Activated CD8-positive, alpha-beta memory T cell treated with anti-CD3 and anti-CD28 coated beads for 48 hours (primary cell): Measurements from ENCODE around the gene MAD1L1.

Experiments used
- DNase-seq, 3 experiments: peaks; one replicate each; pipeline ENCODE4 v3.0.0-alpha.2; 2020; ENCODE audit warnings: low read depth in 2 of 3, low spot score in 2 of 3

Gene MAD1L1

DNA sequence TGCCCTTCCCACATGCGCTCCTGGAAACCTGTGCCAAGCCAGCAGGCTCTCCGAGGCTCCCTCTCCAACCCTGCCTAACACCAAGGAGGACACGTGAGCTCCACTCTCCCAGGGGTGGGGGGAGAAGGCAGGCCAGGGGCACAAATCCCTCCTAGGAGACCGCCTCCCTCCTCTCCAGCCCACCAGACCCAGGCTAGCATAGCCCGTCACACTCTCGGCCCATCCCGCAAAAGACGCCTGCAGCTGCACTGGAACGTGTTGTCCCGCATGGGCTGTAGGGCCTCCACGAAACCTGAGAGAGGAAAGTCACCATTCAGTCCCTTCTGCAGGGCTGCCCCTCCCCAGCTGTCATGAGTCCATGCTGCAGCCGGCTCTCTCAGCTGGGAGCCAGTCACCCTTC, 126.3 kb downstream of the MAD1L1 start:
- no peak for DNase-seq

DNA sequence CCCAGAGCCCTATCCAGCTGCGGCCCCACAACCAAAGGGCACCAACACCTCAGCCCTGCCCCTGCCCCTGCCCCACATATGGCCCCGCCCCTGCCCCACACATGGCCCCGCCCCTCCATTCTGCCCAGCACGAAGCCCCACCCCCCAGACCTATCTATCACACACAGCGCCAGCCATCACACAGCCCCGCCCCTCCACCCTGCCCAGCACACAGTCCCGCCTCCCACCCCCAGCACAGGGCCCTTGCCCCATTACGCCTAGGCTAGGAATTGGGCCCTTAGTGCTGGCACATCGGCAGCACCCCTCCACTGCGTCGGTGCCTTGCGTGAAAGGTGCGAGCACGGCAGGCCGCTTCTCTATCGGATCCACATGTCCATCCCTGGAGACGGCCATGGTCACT, 126.8 kb downstream of the MAD1L1 start:
- DNase-seq = no peak

DNA sequence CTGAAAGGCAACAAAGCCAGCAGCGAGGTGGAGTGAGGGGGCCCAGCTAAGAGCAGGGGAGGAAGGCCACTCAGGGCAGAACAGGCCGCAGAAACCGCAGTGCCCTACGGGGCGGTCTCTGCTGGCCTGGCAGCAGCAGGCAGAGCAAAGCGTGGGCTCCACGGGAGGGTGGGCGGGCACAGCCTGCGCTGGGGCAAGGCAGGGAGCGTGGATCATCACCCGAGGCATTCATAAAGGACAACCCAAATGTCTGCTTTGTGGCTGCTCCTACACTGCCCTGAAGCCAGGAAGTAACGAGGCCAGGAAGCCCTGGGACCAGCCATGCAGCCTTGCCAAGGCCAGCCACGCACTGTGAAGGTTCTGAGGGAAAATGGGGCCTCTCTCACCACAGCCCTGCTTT, 127.5 kb downstream of the MAD1L1 start:
- no peak for DNase-seq

DNA sequence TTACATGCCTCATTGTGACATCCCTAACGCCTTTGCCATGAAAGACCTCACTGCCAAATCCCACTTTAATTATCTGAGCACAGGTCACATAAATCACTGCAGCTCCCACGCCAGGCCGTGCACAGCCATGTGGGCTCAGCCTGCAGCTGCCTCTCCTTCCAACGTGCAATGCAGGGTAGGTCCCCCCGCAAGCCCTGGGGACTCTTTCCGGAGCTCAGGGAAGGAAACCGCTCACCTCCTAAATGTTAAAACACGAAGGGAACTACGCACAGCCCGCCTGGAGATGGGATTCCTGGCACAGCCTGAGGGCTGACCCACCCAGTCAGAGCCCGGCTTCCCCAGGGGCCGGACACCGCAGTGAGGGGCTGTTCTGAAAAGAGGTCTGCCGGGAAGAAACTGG, 128.0 kb downstream of the MAD1L1 start:
- no peak for DNase-seq

DNA sequence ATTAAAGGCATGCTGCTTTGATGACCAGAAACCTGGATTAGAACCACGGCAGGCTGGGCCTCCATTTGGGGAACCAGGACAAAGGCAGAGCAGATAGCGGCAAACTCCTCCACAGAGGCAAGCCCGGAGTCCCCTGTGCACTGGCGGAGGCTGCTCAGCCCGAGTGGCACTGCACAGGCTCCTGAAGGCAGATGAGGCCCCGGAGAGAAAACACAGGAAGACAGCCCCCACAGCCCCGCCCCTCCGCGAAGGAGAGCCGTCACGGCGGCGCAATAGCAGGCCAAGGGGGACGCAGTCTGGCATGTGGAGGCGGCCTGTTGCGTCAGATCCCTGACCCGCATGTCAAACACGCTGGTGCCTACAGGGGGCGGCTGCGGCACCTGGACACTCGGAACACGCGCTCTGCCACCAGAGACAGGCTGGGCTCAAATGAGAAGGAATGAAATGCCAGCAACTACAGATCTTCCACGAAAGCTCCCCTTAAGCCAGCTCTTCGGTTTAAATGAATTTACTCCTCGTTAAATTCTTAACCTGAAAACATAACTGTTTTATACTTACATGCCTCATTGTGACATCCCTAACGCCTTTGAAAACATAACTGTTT, 128.5 kb downstream of the MAD1L1 start:
- DNase-seq = peak; percentile 29 to 63 (median 46)

DNA sequence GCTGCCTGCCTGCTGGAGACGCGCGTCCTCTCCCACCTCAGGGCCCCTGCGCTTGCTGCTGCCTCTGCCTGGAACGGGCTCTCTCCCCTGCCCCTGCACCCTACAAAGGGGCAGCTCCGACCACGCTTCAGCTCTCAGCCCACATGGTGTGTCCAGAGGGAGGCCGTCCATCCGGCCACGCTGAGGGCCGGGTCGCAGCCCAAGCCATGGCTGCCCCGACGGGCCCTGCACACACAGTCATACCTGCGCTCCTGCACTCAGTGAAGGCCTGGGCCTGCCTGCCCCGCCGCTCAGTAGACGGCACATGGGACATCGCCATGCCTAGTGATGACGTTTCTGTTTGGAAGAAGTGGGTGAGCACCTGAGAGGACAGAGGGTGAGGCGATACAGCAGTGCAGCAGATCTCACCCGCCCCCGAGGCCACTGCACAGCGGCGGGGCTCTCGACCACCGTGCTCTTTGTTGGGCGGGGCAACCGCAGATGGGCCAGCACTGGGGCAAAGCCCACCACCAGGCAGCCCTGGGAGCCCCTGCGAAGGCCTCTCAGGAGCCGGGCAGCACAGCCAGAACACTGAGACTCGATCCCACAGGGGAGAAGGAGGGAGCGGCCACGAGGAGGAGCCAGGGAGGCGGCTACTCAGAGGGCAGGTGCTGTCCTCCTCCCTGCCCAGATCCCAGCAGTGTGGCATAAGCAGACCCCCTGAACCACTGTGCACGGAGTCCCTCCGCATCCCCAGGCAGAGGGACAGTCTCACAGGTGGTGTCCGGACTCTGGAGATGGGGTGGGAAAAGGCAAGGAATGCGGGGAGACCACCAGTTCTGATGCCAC, 129.5 kb downstream of the MAD1L1 start:
- DNase-seq = no peak

DNA sequence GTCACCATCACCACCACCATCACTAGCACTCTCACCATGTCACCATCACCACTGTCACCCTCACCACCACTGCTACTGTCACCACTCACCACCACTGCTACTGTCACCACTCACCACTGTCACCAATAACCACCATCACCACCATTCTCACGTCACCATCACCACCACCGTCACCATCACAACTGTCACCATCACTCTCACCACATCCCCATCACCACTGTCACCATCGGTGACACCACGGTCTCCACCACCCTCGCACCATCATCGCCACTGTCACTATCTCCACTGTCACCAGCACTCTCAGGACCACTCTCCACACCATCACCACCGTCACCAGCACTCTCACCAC, 130.4 kb downstream of the MAD1L1 start:
- no peak for DNase-seq

DNA sequence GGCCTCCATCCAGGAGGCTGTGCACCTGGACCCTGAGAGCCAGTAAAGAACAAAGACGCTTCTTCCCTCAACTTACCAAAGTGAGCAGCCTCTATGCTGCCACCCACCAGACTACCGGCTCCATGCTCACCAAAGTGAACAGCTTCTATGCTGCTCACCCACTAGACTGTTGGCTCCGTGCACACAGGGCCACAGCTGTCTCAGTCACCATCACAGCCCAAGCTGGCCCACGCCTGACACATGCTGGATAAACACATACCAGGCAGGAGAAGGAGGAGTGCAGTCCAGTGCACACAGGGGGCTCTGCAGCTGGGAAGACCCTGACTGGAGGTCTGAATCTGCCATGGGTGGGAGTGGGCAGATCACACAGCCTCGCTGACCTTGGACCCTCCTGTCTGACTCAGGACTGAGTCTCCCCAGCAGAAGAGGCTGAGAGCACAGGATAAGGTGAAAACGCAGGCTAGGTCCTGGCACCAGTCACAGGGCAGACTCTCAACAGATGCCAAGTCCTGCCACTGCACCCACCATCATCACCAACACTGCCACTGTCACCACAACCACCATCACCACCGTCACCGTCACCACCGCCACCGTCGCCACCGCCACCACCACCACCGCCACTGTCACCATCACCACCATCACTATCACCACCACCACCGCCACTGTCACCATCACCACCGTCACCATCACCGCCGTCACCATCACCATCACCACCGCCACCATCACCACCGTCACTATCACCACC, 130.9 kb downstream of the MAD1L1 start:
- DNase-seq = no peak

DNA sequence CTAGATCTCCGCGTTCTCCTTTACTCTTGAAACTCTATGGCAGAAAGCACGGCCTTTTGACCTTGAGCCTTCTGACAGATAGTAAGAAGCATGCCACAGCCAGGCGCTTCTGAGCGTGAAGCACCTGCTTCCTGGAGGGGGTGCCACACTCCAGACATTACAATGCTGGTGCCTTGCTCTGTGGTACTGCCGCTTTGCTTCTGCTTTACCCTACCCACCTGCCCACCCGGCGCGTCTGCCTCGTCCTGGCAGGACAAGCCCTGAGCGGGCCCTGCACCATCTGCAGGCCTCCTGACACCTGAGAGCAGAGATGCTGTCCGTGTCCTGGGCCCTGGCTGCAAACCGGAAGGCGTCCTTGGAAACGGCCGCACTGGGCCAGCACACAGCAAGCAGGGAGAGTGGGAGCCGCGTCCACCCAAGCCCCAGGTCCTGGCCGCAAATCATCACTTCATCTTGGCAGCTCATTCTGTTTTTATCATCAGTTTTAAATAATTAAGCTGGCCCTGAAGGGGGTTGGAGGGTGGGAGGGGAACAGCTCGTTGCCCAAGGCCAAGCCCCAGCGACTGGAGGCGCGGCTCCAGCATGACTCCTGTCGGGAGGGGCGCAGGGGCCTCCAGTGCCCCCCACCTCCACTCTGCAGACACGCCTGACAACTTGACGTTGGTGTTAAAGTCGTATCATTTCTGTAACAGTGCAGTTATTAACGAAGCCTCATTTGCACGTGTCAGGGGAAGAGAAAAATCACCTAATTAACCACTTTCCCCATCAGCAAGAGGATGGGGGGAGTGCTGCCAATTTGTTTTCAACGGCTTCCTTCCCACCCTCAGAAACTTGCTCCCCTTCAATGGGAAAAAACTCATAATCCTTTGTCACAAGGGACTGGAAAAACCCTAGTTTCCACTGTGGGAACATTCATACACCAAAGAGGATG, 132.2 kb downstream of the MAD1L1 start:
- no peak for DNase-seq

DNA sequence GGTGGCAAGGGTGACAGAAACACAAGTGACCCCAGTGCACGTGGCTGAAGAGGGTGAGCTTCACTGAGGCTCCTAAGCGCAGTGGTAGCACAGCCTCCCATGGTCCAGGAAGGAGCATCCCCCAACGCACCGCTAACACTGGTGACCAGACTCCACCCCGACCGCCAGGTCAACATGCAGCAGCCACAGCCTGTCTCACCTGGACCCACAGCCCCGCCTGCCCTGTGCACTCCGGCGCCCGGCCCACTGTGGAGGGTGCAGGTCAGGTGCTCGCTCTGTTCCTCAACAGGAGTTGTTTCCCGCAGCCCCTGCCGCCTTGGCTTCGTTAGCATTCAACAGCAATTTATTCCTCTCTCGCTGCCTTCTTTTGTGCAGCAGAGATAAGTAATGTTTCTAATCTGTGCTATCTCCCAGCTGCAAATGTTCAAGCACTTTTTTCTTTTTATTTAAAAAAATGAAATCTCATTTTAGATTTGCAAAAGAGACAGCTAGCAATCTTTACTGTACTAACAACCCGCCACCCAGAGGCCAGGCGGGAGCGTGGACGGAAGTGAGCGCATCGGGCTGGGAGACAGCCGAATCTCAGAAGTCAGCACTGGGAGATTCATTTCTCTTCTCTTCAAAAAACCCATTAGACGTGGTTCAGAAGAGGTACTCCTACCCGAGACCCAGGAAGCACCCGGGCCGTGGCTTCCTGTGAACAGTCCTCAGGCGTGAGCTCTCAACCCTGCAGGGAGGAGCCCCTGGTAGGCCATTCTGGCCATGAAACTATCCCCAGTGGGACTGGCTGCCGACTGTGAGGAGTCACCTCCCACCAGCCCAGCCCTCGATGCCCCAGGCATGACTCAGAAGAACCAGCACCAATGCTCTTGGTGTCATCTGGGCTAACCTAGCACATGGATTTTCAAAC, 133.4 kb downstream of the MAD1L1 start:
- DNase-seq = no peak

DNA sequence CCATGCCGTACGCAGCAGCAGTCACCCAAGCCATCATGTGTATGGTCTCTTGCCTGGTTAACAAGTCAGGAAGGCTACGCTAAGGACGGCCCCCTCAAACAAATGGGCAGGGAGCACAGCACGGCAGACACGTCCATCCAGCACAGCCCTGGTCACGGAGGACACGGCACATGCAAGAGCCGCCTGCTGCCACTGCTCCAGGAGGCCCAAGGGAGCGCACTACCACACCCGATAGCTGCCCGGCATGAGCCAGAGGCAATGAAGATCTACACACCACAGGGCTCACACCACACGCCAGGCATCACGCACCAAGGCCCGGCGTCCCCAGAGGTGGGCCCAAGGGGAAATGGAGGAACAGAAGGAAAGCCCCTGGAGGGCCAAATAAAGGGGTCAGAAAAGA, 134.2 kb downstream of the MAD1L1 start:
- no peak for DNase-seq

DNA sequence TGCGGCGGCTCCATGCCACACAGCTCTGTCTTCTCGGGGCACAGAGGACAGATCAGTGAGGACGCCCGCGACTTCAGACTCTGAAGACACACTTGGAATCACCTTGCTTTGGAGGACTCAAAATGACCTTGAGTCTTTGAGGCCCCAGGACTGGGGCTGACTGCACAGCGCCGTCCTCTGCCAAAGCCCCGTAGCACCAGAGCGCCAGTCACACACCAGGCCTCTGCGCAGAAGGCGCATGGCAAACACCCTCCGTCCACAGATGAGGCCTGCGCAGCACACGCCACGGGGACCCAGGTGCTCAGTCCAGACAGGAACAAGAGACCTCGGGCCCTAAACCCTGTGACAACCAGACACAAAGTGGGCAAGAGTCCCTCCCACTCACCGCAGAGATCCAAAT, 134.7 kb downstream of the MAD1L1 start:
- DNase-seq = no peak

DNA sequence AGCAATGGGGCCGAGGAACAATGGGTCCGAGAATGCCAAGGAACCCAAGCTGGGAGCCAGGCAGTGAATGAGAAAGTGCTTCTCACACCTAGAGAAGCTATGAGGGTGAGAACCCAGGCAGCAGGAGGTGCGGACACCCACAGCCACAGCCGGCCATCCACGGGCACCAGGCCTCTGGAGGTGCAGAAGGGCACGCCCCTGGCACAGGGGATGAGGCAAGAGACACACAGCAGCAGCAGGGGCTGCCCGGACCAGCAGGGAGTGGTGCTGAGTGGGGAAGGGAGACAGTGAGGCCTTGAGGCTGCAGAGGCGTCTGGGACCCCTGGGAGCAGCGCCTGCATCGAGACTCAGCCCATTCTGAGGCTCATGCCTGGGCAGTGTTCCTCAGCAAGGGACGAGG, 135.3 kb downstream of the MAD1L1 start:
- DNase-seq = no peak

DNA sequence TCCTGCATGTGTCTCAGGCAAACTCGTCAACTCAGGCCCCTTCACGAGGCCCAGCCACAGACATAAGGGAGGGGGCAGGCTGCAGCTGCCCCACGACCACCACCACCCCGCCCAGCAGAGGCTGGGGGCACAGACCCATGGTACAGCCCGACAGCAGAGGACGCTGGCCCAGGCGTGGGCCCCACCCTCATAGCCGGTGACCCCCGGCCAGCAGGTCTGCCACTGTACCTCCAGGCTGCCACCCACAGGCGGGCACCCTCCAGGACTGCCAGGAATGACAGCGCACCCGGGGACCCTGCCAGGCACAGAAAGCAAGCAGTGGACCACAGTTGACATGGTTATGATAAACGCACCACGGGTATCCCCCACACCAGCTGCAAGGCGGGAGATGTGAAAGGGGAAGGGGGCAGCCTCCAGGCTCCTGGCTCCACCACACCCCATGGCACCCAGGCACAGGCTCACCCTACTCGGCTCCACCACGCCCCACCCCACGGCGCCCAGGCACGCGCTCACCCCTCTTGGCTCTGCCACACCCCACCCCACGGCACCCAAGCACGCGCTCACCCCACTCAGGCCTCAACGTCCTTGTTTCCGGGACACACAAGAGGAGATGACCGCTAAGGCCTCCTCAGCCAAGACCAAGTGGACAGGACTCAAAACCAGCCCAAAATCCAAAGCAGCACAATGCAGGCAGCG, 135.9 kb downstream of the MAD1L1 start:
- DNase-seq = no peak

DNA sequence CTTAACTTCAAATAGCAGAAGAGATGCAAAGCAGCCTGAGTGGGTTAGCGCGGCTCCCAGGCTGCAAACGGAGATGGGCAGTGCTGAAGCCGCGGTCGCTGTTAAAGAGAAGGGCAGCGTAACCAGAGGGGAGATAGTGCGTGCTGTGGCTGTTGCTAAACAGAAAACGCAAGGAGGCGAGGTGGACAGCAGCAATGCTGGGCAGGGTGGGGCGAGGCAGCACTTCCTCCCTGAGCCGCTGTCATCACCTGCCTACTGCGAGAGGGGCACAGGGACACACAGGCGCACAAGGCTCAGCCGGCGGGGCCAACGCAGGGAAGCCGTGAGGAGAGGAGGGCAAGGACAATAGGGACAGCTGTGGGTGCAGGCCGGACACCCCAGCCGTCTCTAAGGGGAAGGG, 137.3 kb downstream of the MAD1L1 start:
- no peak for DNase-seq

DNA sequence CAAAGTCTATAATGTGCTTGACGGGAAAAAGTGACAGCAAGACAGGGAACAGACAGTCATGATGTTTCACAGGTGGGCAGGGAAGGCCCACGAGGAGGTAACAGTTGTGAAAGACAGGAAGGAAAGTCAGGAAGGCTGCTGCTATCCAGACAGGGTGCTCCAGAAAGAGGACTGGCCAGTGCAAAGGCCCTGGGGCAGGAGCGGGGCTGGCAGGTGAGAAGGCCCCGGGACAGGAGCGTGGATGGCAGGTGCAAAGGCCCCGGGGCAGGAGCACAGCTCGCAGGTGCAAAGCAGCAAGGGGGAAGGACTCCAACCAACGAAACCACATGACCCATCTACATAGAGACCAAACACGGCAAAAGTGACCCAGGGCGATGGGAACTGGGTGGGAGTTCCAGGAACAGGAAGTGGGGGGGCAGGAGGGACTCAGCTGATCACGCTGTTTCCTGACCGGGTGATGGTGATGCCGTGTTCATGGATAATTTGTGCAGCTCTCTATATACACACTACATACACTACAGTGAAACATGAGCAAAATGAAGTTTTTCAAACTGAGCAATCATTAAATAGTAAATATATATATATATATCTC, 138.2 kb downstream of the MAD1L1 start:
- no peak for DNase-seq

DNA sequence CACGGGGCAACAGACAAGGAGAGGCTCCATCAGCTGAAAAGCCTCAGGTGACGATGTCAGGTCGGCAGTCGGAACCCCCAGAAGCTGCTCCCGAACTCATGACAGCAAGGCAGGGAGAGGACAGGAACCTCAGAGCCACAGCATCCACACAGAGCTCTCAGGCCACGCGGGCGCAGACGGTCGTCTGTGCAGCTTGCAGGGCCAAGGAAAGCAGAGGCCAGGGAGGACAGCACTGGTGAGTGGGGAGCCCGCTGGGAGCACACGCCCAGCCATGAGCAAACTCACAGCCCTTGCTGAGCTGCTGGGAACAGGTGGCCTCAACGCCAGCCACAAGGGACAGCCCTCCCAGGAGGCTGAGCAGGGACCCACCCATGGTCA, 138.9 kb downstream of the MAD1L1 start:
- DNase-seq = no peak

DNA sequence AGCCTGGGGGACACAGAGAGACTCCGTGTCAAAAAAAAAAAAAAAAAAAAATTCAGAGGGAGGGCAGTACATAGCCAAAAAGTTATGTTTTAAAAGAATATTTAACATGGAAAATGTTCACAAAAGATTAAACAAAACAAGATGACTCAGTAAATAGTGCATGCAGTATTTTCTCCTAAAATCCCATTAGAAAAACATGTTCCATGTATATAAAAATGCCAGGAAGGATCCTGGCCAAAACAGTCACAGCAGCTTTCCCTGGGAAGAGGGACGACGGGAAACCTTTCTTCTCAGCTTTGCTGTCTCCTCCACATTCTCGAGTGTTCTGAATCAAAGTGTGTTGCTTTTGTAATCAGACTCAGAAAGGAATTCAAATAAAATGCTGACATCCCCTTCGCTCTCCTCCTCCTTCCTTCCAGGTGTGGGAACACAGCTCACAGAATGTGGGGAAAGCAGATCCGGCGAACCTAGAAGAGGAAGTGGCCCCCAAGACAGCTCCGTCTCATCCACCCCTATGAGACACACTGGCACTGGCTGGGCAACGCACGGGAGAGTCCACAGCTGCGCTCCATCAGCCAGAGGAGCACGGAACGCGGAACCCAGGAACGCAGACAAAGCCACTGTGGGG, 139.4 kb downstream of the MAD1L1 start:
- no peak for DNase-seq

DNA sequence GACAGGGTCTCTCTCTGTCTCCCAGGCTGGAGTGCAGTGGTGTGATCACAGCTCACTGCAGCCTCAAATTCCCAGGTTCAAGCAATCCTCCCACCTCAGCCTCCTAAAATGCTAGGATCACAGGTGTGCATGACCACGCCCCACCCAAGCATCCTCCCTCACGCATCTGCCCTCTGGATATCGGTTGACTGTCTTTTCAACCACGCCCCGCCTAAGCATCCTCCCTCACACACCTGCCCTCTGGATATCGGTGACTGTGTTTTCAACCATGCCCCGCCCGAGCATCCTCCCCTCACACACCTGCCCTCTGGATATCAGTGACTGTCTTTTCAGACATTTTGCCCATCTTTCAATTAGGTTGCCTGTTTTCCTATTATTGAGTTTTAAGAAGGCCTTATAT, 140.5 kb downstream of the MAD1L1 start:
- DNase-seq = no peak
